GM21381 (cell line): Measurements from ENCODE around the gene CADPS.

ENCODE experiments used
- ATAC-seq: cut with Tn5 transposase; IDR thresholded peaks from one replicate; pipeline ENCODE4 v1.9.1; 2021; ENCODE audit warnings: mild to moderate bottlenecking, moderate library complexity; ENCODE audit not compliant: unreplicated experiment

CADPS gene

DNA sequence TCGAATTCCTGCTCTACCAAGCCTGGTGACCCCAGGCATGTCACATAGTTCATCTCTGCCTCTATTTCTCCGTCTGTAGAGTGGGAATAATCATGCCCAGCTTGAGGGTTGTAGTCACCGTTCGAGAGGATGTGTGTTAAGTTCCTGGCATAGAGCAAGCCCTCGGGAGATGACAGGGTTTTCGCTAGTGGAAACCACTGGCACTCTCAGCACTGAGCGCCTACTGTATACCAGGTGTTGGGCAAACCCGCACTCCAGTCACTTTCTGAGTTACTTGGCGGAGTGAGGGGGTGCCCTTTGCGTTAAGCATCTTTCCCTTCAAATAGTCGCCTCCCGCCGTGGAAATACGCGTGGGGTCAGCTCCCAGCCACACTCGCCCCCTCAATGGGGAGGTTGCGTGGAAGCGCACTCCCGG lies 506.9 kb downstream of the CADPS start:
- no peak for ATAC-seq

DNA sequence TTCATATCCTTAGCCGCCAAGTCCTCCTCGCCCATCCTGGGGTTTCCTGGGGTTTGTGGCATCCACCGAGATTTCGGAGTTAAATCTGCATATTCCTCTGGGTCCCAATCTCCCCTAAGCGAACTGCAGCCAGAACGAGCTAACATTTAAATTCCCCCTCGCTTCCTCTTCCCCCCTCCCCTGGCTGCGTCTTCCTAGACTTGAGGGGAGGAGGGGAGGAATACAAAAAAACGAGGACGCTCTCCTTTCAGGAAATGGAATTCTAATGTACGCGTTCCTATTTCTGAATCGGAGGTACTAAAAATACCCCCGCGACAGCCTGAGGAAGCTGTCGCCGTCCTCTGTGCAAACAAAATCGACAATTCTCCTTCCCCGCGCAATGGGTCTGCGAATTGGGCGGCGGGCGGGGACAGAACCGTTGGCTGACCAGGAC lies 507.4 kb downstream of the CADPS start:
- no peak for ATAC-seq

DNA sequence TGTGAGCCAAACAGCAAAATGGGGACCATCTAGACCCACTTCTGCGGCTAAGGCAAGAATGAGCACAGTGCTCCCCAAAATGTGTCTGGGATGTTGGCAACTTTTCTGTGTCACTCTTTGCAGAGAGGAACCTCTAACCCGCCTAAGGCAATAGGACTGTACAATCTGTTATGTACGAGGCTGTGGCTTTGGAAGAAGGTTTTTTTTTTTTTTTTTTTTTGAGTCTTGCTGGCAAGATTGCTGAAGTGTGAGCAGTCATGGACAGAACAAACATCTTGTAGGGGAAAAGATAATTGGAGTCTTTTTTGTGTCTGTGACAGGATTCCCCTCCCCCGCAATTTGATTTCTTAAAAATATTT lies 509.1 kb downstream of the CADPS start:
- ATAC-seq, result no peak

DNA sequence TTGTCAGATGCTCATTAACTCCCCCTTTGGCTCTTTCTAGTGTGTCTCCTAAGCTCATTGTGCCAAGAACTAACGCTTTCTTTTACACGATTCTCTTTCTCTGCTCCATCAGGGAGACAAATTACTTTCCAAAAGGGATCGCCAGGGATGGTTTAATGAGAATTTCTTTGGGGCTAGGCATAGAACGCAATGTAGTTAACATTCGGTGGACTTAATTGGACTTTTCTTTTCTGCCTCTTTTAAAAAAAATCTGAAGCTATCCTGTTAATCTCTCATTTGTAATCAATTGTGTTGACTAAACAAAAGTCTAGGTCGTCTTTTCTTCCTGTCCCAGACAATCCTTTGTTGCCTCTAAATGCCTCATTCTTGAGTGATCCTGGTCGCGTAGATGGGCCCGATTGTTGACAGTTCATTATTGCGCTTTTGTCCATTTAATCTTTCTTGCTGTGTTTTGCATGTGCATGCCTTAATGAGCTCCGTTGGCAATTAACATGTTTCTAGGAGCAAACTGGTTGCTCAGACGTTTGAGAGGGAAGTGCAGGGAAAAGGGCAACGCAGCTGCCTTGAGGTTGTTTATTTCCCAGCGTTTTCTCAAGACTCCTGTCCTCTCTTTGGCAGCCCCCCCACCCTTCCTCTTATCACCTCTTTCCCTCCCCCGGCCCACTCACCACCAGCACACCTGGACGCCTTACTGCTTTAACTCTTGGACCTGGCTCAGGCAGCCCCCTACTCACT lies 509.7 kb downstream of the CADPS start:
- no peak for ATAC-seq

GRCh38 chr3:62364191-62364590 lies 511.0 kb downstream of the CADPS start:
- no peak for ATAC-seq

- no peak for ATAC-seq
Measured at GRCh38 chr3:62363275-62363674, 511.9 kb downstream of the CADPS start.

DNA sequence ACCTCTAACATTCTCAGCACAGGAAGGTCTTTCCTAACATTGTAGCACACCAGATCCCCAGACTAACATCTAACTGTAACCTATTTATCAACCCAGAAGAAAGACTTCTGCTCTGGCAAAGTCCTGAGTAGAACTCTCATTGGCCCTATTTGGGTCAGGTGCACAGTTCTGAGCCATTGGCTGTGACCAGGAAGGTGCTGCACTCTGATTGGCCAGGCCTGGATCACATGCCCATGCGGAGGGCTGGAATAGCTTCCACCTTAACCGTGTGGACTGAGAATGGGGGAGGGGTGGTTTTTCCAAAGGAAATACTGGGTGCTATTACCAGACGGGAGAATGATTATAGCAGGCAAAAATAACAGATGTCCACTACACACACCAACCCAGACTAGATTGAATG lies 513.4 kb downstream of the CADPS start:
- no peak for ATAC-seq

GRCh38 chr3:62361261-62361660 lies 514.0 kb downstream of the CADPS start:
- peak; percentile 92 for ATAC-seq

GRCh38 chr3:62359531-62359930 lies 515.7 kb downstream of the CADPS start:
- no peak for ATAC-seq

DNA sequence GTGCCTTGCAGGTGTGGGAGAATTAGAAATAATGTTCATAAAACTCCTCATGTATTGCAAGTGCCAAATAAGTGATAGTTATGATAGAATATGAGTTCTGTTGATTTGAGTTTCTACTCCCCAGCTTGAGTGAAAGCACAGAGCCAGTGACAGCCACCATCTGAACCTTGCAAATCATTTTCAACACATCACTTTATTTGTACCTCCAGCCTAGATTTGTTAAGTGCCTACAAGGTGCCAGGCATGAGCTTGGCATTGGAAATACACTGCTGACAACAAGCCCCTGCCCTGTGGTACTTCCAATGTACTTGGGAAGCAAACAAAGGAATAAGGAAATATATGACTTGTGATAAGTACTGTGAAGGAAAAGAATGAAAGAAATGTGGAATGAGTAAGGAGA lies 518.9 kb downstream of the CADPS start:
- no peak for ATAC-seq

- ATAC-seq, result no peak
Measured at GRCh38 chr3:62355703-62356102, 519.5 kb downstream of the CADPS start.
